COLO668 (cell line): ENCODE data around the gene HMCN1.
"Not testable (repeated sequence)": the region's sequence is repeated elsewhere in the genome, so short reads cannot be mapped to it uniquely, and the experiment has no call there.

Source experiments
- DNase-seq: peaks from one replicate; lab custom pipeline; 2025; ENCODE audit not compliant: unreplicated experiment; lab: John Stamatoyannopoulos, UW

The HMCN1 gene

DNA sequence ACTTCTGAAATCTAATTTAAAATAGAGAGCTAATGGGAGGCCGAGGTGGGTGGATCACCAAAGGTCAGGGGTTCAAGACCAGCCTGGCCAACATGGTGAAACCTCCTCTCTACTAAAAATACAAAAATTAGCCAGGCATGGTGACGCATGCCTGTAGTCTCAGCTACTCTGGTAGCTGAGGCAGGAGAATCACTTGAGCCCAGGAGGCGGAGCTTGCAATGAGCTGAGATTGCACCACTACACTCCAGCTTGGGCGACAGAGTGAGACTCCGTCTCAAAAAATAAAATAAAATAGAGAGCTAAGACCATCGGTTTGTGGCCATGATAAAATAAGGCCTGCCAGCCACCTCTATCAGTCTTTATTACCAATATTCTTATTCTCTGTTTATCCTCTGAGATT, 452.1 kb downstream of the HMCN1 start:
- DNase-seq: not testable (repeated sequence)

DNA sequence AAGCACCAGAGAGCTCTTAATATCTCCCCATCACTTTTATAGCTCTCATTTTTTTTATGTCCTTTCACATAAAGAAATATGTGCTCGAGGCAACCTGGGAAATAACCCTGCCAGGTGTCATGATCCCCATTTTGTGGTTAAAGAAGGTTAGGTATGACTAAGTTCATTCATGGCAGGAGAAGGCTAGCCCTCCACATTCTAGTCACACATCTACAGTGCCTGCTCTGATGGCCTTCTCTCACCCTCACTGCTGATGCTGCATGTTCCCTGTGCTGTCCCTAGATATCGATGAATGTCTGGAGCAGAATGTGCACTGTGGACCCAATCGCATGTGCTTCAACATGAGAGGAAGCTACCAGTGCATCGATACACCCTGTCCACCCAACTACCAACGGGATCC, 453.4 kb downstream of the HMCN1 start:
- DNase-seq: no peak

DNA sequence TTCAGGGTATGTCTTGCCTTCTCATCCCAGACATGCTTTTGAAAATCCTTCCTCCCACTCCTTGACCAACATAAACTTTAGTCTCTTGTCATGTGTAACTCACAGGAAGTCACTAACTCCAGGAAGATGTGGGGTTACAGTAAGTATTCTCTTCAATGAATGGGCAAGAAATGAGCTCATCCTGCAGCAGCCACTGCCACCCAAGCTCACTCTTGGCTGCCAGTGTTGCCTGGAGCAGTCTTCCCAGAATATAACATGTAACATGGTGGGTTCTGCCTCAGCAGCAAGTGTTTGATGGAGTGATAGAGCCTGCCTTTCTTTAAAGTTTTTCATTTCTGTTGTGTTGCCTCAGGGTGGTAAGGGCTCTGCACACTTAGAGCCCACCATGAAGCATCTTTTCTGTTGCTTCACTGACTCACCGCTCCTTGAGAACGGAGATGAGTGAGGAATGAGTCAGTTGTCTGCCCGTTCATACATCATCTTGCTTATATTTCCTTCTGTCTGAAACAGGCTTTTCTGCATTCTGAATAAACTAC, 453.9 kb downstream of the HMCN1 start:
- no peak for DNase-seq

DNA sequence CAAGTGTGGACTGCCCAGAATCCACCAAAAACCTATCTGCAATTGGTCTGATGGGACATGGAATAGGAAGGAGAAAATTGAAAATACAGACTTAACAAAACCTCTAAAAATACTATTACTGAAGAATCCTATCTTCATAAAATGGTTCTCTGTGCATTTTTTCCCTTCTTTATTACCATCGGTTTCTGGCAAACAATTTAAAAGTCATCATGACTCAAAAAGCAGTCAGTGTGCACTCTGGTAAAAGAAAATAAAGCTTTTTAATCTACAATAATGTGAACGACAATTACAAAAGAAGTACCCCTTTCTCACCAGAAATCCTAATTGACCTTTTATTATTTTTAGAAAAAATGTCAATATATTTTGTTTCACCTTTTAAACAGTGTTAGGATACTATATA, 454.5 kb downstream of the HMCN1 start:
- DNase-seq: no peak

DNA sequence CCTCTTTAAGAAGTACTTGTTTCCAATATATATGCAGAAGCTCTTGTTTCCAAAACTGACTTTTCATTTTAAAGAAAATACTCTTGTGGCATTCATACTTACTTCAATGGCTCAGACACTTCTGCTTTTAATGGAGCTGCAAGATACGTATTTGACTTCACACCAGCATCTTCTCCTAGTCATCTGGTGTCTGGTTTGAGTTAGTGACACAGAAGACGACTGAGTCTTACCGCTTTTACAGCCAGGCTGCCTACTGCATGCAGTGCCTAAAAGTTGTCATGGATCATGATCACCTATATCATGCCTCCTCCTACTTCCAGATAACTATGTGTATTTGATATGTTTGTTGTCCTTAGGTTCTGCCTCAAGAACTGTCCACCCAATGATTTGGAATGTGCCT, 455.0 kb downstream of the HMCN1 start:
- DNase-seq: no peak

DNA sequence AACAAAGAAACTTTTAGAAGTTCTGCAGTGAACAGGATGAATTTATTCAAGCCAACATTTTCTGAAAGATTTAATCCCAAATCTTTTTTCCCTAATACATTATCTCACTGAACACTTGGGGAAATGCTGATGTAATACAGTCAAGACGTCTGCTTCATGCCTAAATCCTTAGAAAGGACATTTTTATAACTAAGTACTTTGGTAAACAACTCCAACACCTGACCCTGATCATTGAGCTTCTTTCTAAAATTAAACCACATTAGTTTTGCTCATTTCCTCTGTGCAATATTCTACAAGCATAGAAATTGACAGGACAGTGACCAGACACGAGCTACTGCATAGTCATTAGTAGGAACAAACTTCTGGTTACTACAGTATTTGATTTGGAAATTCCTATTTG, 457.3 kb downstream of the HMCN1 start:
- DNase-seq: no peak

DNA sequence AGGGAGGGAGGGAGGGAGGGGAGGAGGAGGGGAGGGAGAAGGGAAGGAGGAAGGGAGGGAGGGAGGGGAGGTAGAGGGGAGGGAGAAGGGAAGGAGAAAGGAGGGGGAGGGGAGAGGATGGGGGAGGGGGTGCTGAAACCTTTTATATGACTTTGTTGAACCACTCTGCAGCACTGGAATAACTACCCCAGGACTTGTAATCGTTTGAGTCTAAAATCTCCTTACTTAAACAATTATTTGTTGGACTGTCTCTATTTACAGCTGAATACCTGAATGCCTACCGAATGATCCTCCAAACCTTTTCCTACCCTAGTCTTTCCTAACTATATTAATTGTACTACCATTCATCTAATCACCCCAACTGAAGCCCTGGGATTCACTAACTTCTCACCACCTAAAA, 459.0 kb downstream of the HMCN1 start:
- DNase-seq: no peak

DNA sequence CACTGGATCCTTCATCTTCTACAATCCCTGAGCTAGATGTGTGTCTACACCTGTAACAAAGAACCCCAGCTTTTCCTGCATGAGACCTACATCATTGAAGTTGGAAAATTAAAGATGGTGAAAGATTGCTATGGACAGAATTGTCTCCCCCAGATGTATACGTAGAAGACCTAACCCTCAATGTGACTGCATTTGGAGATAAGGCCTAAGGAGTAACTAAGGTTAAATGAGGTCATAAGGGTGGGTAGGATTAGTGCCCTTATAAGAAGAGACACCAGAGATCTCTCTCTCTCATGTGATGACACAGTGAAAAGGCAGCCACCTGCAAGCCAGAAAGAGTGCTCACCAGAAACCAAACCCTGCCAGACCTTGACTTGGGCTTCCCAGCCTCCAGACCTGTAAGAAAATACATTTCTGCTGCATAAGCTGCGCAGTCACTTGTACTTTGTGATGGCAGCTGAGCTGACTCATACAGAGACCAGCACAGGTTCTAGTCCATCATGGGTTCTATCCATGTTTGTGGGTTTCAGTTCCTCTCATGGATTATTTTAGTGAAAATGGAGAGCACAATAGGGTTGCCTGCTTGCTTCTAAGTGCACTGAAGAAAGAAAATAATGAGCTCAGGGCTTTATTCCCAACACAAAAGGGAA, 460.0 kb downstream of the HMCN1 start:
- no peak for DNase-seq

DNA sequence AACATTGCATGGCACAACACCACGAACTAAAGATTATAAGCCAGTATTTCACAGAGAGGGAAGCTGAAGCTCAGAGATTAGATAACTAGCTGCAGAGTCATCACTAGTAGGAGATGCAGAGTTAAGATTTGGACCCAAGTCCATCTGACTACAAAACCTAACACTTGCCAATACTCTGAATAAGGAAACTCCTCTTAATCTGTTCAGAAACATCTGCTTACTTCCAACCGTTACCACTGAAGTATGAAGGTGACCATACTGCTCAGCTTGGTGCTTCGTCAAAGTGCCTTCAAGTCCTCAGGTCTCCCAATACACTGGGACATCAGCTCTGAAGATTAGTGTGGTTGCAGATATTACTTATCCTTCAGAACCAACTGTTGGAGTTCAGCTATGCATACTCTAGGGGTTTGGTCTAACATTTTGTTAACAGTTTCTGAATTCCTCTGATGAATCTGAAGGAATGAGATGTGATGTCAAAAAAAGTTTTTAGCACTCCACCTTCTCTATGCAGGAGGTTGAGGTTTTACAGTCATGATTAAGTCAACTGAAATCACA, 461.3 kb downstream of the HMCN1 start:
- DNase-seq: no peak

DNA sequence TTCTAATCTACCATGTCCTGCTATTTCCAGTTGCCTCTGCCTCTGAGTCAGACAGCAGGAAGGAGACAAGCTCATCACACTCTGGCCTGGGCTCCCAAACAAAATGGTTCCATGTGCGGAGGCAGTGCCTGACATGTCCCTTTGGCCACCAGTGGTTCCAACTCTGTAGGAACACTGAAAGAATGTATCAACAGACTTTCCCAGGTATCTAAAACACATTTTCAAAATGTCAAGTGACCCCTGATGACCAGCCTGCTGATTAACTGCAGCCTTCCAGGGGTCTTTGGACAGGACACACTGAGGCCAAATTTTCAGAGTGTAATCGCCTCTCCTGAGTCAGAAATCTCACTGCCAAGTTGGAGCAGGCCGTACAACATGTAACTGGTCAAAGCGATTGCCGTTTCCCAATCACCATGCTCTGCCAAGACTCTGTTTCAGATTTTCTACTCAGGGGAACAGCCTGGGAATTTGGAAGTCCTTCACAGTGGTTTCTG, 468.1 kb downstream of the HMCN1 start:
- no peak for DNase-seq

DNA sequence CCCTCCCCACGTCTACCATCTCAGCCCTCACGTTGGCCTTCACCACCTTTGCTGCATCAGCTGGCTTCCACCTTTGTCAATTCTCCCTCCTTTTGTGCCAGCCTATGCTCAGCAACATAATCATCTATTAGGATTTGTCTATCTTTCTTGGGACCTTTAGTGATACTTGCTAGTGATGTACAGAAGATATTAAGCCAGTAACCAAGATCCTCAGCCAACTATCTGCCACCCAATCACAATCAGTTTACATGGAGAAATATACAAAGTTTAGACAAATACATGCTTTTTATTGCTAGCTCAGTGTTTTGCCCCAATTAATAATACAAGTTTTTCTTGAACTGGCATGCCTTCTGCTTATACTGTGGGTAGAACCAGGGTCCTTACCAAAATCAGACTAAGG, 468.6 kb downstream of the HMCN1 start:
- DNase-seq: no peak

DNA sequence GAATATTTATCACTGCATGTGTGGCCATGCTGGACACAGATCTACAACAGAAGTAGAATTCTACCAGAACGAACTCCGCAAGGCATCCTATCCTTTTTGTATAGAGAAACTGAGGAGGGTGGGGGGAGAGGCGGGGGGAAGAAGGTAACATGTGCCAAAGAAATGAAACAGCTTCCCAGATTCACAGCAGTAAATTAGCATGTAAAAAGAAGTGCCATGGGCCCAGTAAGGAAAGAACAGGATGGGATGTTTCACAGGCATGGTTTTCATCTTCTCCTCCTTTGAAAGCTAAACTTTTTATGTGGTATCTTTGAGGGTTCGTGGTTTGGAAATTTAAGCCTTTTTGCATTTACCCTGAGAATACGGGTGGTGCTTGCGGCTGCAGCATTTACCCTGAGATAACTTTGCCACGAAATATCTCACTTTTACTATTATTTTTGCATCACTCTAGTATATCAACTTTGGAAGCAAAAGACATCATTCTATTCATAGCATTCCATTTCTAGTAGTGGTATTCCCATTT, 471.9 kb downstream of the HMCN1 start:
- no peak for DNase-seq

DNA sequence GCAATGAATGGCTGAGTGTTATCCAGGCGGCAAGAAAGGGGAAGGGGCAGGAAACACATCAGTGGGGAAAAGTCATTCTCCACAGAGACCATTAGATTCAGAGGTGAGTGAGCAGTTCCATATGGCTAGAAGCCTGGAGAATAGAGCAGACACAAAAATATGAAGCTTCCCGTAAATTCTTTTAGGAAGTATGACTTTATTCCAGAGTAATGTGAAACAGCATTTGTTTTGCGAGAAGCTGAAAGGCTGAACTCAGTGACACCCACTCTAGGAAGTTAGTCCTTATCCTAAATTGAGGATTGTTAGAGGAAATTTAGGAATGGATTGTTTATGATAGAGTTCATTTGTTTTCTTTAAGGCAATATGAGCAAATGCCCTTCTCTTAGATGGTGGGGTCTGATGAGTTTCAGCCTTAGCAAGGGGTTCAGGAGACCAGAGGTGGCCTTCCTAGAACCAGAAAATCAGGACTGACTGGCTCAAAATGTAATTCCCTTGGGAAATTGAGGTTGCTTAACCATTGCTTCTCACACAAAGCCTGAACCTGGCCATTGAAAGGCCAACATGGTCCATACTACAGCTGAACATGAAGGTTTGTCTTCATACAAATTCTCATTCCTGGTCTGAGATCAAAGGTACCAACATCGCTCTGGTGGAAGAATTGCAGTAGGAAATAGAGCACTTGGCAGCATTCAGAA, 473.3 kb downstream of the HMCN1 start:
- DNase-seq: no peak

DNA sequence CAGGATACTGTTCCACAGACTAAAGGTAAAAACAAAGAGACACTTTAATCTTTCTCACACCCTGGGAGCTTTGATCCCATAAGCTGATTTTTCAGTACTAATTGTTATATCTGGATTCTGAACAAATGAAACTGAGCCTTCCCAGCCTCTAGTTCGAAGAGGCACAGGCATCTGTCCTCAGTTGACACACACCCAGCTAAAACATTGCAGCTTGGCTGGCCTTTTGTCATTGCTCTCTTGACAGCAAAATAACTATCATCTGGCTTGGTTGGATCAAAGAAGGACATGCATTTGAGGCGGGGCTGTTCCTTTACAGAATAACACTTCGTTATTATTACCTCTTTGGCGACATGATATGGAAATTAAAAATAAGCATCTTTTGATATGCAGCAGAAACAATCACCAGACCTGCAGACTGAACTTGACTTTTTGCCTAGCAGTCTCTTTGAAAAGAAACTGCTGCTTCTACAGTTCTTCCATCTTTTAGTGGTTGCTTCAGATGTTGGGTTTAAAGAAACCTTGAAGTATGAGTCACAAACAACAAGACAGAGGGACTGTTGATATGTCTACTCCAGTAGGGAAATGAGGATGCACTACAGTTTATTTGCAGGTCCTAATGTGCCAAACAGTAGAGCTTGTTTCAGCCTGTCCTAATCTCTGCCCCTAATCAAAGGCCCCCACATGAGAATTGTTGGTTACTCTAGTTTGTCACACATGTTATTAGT, 474.4 kb downstream of the HMCN1 start:
- DNase-seq: no peak

DNA sequence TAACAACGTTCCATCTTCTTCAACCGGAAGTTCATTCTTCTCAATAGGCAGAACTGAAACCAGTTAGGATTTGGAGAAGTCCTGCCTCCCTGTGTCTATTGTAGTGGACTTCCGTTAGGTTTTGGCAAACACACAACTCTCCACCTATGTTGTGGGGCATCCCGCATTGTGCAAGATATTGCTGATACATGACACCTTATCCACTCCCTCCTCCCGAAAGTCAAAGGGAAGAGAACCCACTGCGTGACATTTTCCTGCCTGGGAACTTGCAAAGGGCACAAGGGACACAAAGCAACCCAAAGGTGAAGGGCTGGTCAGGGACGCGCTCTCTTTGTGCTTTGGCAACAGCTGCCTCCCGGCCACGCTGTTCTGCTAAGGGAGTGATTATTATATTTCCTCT, 476.1 kb downstream of the HMCN1 start:
- DNase-seq: no peak

DNA sequence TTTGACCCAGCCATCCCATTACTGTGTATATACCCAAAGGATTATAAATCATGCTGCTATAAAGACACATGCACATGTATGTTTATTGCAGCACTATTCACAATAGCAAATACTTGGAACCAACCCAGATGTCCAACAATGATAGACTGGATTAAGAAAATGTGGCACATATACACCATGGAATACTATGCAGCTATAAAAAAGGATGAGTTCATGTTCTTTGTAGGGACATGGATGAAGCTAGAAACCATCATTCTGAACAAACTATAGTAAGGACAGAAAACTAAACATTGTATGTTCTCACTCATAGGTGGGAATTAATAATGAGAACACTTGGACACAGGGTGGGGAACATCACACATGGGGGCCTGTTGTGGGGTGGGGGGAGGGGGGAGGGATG, 477.4 kb downstream of the HMCN1 start:
- not testable (repeated sequence) for DNase-seq

DNA sequence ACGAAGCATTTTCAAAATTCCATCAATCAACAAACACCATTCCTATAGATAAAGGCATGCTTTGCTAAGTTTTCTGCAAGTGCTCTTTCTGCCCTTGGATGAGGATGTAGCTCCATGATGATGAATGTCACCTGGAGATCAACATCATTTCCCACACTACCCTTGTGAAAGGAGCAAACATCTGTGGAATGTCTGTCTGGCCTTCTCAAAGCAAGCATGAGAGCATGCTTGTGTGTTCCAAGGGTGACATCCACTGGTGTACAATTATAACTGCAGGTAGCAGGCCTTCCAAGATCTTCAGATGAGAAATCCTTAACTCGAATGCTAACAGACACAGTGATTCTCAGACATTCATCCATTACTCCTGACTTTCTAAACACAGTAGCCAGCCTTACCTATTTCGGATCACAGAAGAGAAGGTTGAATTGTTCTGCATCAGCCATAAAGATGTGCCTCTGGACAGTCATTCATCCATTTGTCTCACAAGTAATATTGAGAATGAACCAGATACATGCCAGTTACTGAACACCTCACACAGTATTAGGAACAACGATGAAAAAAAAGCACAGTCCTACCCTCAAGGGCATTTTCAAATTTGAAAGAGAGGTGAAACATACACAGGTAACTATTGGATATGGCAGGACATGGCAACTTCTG, 478.5 kb downstream of the HMCN1 start:
- peak; percentile 51 for DNase-seq

DNA sequence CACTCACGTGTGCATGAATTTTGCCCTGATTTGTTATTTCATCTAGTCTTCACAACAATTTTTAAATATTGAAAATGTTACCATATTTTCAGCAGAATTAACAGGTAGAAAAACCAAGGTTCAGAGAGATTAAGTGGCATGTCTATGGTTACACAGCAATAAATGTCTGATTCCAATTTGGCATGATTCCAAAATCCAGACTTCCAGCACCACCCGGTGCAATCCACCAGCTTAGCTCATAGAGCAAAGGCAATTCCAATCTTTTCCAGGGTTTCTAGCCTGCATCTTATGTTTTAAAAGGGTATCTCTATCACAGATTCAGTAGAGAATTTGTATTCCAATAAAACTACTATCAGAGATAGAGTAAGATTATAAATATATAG, 479.0 kb downstream of the HMCN1 start:
- DNase-seq: no peak

DNA sequence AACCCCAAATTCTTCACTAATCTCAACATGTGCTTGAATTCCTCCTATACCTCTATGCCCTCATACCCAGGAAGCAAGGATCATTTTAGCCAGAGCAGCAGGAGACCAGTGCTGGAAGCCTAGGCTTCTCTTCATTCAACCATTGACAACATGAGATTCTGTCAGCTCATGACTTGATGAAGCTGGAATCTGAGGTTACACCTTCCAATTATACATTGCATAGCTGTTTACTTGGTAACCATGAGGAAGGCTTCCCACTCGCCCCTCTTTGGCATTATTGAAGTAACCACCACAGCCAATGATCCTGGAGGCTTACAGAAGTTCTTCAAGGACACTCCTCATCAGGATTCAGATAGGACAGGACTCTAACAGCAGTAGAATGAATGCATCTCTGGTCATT, 480.6 kb downstream of the HMCN1 start:
- DNase-seq: no peak

DNA sequence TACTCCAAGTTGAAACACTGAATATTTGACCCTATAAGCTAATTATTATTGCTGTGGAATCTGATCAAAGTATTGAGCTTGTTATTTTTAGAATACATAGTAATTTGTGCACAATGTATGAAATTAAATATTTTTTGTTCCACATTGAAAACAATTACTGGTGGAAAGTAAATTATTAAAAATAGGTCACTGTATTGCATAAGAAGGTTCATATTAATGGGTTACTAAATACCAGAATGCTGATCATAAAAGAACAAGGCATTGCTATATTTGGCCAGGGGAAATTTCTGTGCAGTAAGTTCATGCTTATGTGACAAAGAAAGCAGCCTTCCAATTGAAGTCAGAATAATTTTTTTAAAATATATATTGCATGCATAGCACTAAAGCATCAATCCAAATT, 481.4 kb downstream of the HMCN1 start:
- DNase-seq: no peak
